SU-DHL-6 (cell line): ENCODE measurements around the gene DOCK1.

Source experiments
- CTCF ChIP-seq: fragments of 200-600 bp; sonication (generic); IDR thresholded peaks from one replicate; pipeline ENCODE4 v1.5.1; 2017; ENCODE audit warnings: antibody characterized with exemption, mild to moderate bottlenecking, low read length, moderate library complexity; ENCODE audit not compliant: insufficient read depth, poor library complexity, severe bottlenecking
- EZH2phosphoT487 ChIP-seq: fragments of 200-600 bp; sonication (generic), shearing (Covaris generic); conservative IDR thresholded peaks from 2 replicates; pipeline ENCODE4 v1.6.1; 2018; ENCODE audit warnings: mild to moderate bottlenecking, antibody characterized with exemption, low read length, moderate library complexity, mixed read lengths

DNA sequence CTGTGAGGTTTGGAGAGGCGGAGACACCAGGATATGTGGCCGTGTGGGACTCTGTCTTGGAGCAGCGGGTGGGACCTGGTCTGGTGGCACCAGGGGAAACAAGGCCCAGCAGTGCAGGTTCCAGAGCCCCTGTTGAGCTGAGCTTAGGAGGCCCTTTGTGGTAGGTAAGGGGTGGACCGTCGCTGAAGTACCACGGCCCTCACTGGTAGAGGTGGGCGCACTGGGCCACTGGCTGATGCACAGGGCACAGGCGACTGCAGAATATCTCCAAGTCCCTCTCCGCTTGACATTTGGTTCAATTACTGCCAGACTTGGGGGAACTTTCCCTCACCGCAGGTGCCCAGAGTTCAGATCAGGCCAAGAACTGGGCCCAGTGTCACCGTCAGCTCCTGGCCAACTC, 27.3 kb downstream of the DOCK1 start:
- TF ChIP-seq CTCF = no peak
- TF ChIP-seq EZH2phosphoT487 = no peak
